SIG-M5 treated with dmso at 0.1 percent for 504 hours (cell line): ENCODE data around the gene TFF2.

Experiments
- DNase-seq: peaks from one replicate; lab custom pipeline; 2025; ENCODE audit not compliant: unreplicated experiment; lab: John Stamatoyannopoulos, UW

The TFF2 gene

GRCh38 chr21:42384156-42384945 is 33.6 kb upstream of the TFF2 start:
- no peak for DNase-seq

GRCh38 chr21:42383331-42383730 is 32.5 kb upstream of the TFF2 start:
- no peak for DNase-seq

GRCh38 chr21:42382915-42383314 is 32.1 kb upstream of the TFF2 start:
- no peak for DNase-seq

GRCh38 chr21:42381347-42381984 is 30.7 kb upstream of the TFF2 start:
- peak; percentile 67 for DNase-seq

- DNase-seq: no peak
Observed at GRCh38 chr21:42379426-42380215, 28.8 kb upstream of the TFF2 start.

- DNase-seq: no peak
Observed at GRCh38 chr21:42378418-42378817, 27.6 kb upstream of the TFF2 start.

- no peak for DNase-seq
Observed at GRCh38 chr21:42377951-42378340, 27.2 kb upstream of the TFF2 start.

- DNase-seq: no peak
Observed at GRCh38 chr21:42377211-42377950, 26.6 kb upstream of the TFF2 start.

- no peak for DNase-seq
Observed at GRCh38 chr21:42376338-42376982, 25.7 kb upstream of the TFF2 start.

- no peak for DNase-seq
Observed at GRCh38 chr21:42375966-42376337, 25.2 kb upstream of the TFF2 start.

GRCh38 chr21:42375506-42375905 is 24.7 kb upstream of the TFF2 start:
- no peak for DNase-seq

GRCh38 chr21:42374864-42375499 is 24.2 kb upstream of the TFF2 start:
- no peak for DNase-seq

- no peak for DNase-seq
Observed at GRCh38 chr21:42374457-42374856, 23.7 kb upstream of the TFF2 start.

GRCh38 chr21:42373908-42374455 is 23.2 kb upstream of the TFF2 start:
- DNase-seq: no peak

GRCh38 chr21:42373196-42373907 is 22.6 kb upstream of the TFF2 start:
- DNase-seq: no peak

GRCh38 chr21:42370894-42371654 is 20.3 kb upstream of the TFF2 start:
- DNase-seq: no peak

- no peak for DNase-seq
Observed at GRCh38 chr21:42369821-42370220, 19.0 kb upstream of the TFF2 start.

- no peak for DNase-seq
Observed at GRCh38 chr21:42367367-42368165, 16.8 kb upstream of the TFF2 start.
